A549 (cell line): Measurements from ENCODE around the gene ADGRG1. TPM values are rescaled to one million over a fixed set of nuclear protein-coding genes. Genes with fewer than 3 reads are reported as not detected.

Experiments used
- ATAC-seq, 2 experiments: fragments of 200-7000 bp in 1 of 2; fragments of >200 bp in 1 of 2; cut with Nextera tagmentation in 1 of 2; cut with Tn5 transposase in 1 of 2; 3 replicates each; pipeline versions ENCODE4 v1.8.0 to v1.9.1; 2018 to 2020; ENCODE audit warnings: mild to moderate bottlenecking in 1 of 2, moderate library complexity in 1 of 2
- CTCF ChIA-PET: fragments of 300-600 bp; sonication (Branson Sonifier 250); formaldehyde crosslinking; extraction: SDS; loops from one replicate; lab custom pipeline; 2021; ENCODE audit warnings: antibody characterized with exemption, inconsistent platforms; lab: Yijun Ruan, JAX
- POLR2A ChIA-PET: fragments of 350-600 bp; formaldehyde crosslinking; extraction: SDS; loops from one replicate; lab custom pipeline; 2021; ENCODE audit warnings: antibody characterized with exemption, inconsistent platforms; lab: Yijun Ruan, JAX
- DNase-seq, 2 experiments: peaks; one replicate each; pipeline versions ENCODE4 v3.0.0 to v3.0.0-alpha.2; 2011 to 2016; ENCODE audit warnings: low read depth in 1 of 2, low spot score in 1 of 2
- FAIRE-seq: peaks from 2 replicates; lab custom pipeline; 2011; peaks lifted over from hg19 to GRCh38; lab: Jason Lieb, UNC
- H3K27ac ChIP-seq, 2 experiments: fragments of >200 bp; sonication (Bioruptor Twin); formaldehyde crosslinking; 3 replicates each; pipeline ENCODE4 v1.5.1; 2016 to 2017
- H3K4me1 ChIP-seq: fragments of >200 bp; sonication (Bioruptor Twin); formaldehyde crosslinking; 3 replicates; pipeline ENCODE4 v1.6.1; 2016
- H3K4me2 ChIP-seq: fragments of >200 bp; sonication (Bioruptor Twin); formaldehyde crosslinking; 3 replicates; pipeline ENCODE4 v1.6.1; 2016
- H3K4me3 ChIP-seq: fragments of >200 bp; sonication (Bioruptor Twin); formaldehyde crosslinking; 3 replicates; pipeline ENCODE4 v1.5.1; 2016
- H3K9me3 ChIP-seq: fragments of >200 bp; sonication (Bioruptor Twin); formaldehyde crosslinking; 3 replicates; pipeline ENCODE4 v1.6.1; 2016
- HEYL ChIP-seq: fragments of 250-450 bp; sonication (Bioruptor Pico); IDR thresholded peaks from 2 replicates; pipeline ENCODE4 v1.8.0; 2021; ENCODE audit warnings: mild to moderate bottlenecking, moderate library complexity
- HOXB13 ChIP-seq: fragments of 250-450 bp; sonication (Bioruptor Pico); IDR thresholded peaks from 2 replicates; pipeline ENCODE4 v1.5.0; 2020; ENCODE audit warnings: low read depth, mild to moderate bottlenecking, moderate library complexity
- KDM1A ChIP-seq: fragments of 200-600 bp; sonication (generic); IDR thresholded peaks from 2 replicates; pipeline ENCODE4 v1.6.1; 2016; ENCODE audit warnings: low read depth, mild to moderate bottlenecking
- MAZ ChIP-seq: fragments of 150-350 bp; IDR thresholded peaks from 2 replicates; pipeline ENCODE4 v1.6.1; 2014; ENCODE audit warnings: antibody characterized with exemption, low read depth, low read length, borderline replicate concordance
- NR3C1 ChIP-seq: fragments of >200 bp; sonication (Bioruptor Twin); formaldehyde crosslinking; IDR thresholded peaks from 3 replicates; pipeline ENCODE4 v1.6.1; 2017
- PHF8 ChIP-seq: fragments of 200-600 bp; sonication (generic); IDR thresholded peaks from 2 replicates; pipeline ENCODE4 v1.6.1; 2016; ENCODE audit warnings: low read depth, mild to moderate bottlenecking, antibody characterized with exemption, moderate library complexity, borderline replicate concordance
- RAD21 ChIP-seq, 2 experiments: fragments of >200 bp in 1 of 2; sonication (Bioruptor Twin) in 1 of 2; formaldehyde crosslinking in 1 of 2; IDR thresholded peaks in 1 of 2; conservative IDR thresholded peaks in 1 of 2; 2 replicates in 1 of 2; 3 replicates in 1 of 2; pipeline ENCODE4 v1.6.1; 2012 to 2018; ENCODE audit warnings: inconsistent platforms in 1 of 2
- RARB ChIP-seq: fragments of 250-450 bp; sonication (Bioruptor Pico); IDR thresholded peaks from 2 replicates; pipeline ENCODE4 v1.8.0; 2021; ENCODE audit warnings: mild to moderate bottlenecking, moderate library complexity
- RFX5 ChIP-seq: fragments of 450-650 bp; IDR thresholded peaks from 2 replicates; pipeline ENCODE4 v1.7.1; 2014; ENCODE audit warnings: antibody characterized with exemption, mild to moderate bottlenecking, moderate library complexity
- SREBF2 ChIP-seq: fragments of 450-650 bp; IDR thresholded peaks from 2 replicates; pipeline ENCODE4 v1.6.1; 2014; ENCODE audit warnings: mild to moderate bottlenecking, moderate library complexity
- ZSCAN20 ChIP-seq: fragments of 250-450 bp; sonication (Bioruptor Pico); IDR thresholded peaks from 2 replicates; pipeline ENCODE4 v1.8.0; 2022; ENCODE audit warnings: mild to moderate bottlenecking, moderate library complexity
- WGBS: methylation state at CpG from one replicate; pipeline ENCODE4 v1.1.6; 2017; ENCODE audit errors: missing lambda C conversion rate; 5-methylcytosine and 5-hydroxymethylcytosine counted together
- polyA plus RNA-seq, 4 experiments: library from polyadenylated mRNA; depleted of rRNA in 3 of 4; stranded (reverse); fragments of >200 nt; fragmentation: RNase III in 1 of 4; extraction: RNeasy Plus Mini Kit Qiagen cat#74134 plus additional on column Dnase treatment in 1 of 4; gene quantifications; 2 replicates in 3 of 4; 3 replicates in 1 of 4; pipeline ENCODE4 v1.2.3, GENCODE V29; 2011 to 2017
- TF ChIP-seq, protein P1 (sequence below): IDR thresholded peaks from 2 replicates; pipeline ENCODE4 v1.6.1; 2012
- TF ChIP-seq, protein P2 (sequence below): IDR thresholded peaks from 2 replicates; pipeline ENCODE4 v1.6.1; 2012
- TF ChIP-seq, protein P3 (sequence below): fragments of >200 bp; sonication (Bioruptor Twin); formaldehyde crosslinking; IDR thresholded peaks from 3 replicates; pipeline ENCODE4 v1.5.1; 2016
- TF ChIP-seq, protein P4 (sequence below): IDR thresholded peaks from 2 replicates; pipeline ENCODE4 v1.6.1; 2012; ENCODE audit warnings: low read depth, borderline replicate concordance

The ADGRG1 gene
- polyA plus RNA-seq, 2 of the 4 experiments (the other 2 are of a cell fraction) = 28.3 to 142 TPM

DNA sequence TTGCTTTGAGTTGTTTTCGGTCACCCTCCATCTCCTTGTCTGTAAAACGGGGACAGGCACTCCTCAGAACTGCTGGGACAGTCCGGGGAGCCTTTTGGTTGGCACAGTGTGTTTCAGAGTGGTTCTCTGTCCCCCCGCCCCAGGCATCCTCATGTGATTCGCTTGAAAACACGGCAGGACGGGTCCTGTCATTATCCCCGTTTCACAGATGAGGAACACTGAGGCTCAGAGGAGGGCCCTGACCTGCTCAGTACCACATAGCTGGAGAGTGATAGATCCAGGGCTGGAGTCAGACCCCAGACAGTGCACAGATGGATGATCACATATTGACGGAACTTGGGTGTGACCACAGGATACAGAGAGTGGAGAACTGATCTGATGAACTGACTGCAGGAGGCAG, 13.5 kb upstream of the ADGRG1 start:
- Histone ChIP-seq H3K4me1 (peaks cover 57% of the 10 kb centered on the region), H3K4me2 (no peak overlapping the region), H3K27ac (peak overlapping the region; percentile 25 to 98; a peak in 4 of 6 replicates), H3K9me3 (no peaks in the 10 kb centered on the region), H3K4me3 (no peak overlapping the region)
- 86% methylated on average over 7 of the region's 9 CpGs for WGBS
- ATAC-seq = no peak
- TF ChIP-seq NR3C1 = no peak
- no peak for TF ChIP-seq MAZ
- no peak for TF ChIP-seq RARB (CRISPR knock-in tag)
- TF ChIP-seq, protein P1, sequence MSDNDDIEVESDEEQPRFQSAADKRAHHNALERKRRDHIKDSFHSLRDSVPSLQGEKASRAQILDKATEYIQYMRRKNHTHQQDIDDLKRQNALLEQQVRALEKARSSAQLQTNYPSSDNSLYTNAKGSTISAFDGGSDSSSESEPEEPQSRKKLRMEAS = no peak
- no peak for TF ChIP-seq RAD21 (conservative IDR thresholded peaks at IDR 0.05 in 1 of 2, IDR thresholded peaks at IDR 0.05 in 1 of 2)
- TF ChIP-seq, protein P2, sequence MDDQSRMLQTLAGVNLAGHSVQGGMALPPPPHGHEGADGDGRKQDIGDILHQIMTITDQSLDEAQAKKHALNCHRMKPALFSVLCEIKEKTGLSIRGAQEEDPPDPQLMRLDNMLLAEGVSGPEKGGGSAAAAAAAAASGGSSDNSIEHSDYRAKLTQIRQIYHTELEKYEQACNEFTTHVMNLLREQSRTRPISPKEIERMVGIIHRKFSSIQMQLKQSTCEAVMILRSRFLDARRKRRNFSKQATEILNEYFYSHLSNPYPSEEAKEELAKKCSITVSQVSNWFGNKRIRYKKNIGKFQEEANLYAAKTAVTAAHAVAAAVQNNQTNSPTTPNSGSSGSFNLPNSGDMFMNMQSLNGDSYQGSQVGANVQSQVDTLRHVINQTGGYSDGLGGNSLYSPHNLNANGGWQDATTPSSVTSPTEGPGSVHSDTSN = no peak
- TF ChIP-seq, protein P3, sequence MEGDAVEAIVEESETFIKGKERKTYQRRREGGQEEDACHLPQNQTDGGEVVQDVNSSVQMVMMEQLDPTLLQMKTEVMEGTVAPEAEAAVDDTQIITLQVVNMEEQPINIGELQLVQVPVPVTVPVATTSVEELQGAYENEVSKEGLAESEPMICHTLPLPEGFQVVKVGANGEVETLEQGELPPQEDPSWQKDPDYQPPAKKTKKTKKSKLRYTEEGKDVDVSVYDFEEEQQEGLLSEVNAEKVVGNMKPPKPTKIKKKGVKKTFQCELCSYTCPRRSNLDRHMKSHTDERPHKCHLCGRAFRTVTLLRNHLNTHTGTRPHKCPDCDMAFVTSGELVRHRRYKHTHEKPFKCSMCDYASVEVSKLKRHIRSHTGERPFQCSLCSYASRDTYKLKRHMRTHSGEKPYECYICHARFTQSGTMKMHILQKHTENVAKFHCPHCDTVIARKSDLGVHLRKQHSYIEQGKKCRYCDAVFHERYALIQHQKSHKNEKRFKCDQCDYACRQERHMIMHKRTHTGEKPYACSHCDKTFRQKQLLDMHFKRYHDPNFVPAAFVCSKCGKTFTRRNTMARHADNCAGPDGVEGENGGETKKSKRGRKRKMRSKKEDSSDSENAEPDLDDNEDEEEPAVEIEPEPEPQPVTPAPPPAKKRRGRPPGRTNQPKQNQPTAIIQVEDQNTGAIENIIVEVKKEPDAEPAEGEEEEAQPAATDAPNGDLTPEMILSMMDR = no peak
- DNase-seq = no peak
- CTCF ChIA-PET = interaction anchor here (1.1 to 12.2 kb wide), 4 partner anchors 9 to 33 kb away, joined by 3 to 100 read pairs (median 44); no protein-coding TSS in a partner anchor
- no peak for FAIRE-seq
- POLR2A ChIA-PET = no interaction called here

DNA sequence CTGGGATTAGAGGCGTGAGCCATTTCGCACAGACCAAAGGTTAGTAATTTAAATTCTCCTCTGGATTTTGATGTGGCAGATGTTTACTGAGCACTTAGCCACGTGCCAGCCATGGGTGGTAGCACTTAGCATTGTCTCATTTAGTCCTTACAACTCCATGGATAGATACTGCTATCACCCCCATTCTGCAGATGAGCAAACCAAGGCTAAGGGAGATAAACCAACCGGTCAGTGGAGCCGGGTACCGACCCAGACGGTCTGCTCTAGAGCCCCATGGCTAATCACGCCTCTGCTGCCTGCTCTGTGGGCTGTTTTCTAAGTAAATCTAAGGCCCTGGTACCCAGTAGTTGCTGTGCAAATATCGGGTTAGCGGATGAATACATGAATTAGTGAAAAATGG, 12.6 kb upstream of the ADGRG1 start:
- POLR2A ChIA-PET = no interaction called here
- TF ChIP-seq KDM1A = 0 out of 2 replicates have a peak, but pooled peaks have one; percentile 32
- TF ChIP-seq RFX5 = no peak
- Histone ChIP-seq H3K4me2 (no peak overlapping the region), H3K4me1 (peaks cover 57% of the 10 kb centered on the region), H3K27ac (peak overlapping the region; percentile 25 to 98; a peak in 3 of 6 replicates), H3K4me3 (no peak overlapping the region), H3K9me3 (no peaks in the 10 kb centered on the region)
- 87% methylated on average over 10 of the region's 10 CpGs for WGBS
- no peak for FAIRE-seq
- ATAC-seq = no peak
- CTCF ChIA-PET = interaction anchor here (1.1 to 12.2 kb wide), 4 partner anchors 15 to 40 kb away, joined by 3 to 100 read pairs (median 40); no protein-coding TSS in a partner anchor
- DNase-seq = no peak

DNA sequence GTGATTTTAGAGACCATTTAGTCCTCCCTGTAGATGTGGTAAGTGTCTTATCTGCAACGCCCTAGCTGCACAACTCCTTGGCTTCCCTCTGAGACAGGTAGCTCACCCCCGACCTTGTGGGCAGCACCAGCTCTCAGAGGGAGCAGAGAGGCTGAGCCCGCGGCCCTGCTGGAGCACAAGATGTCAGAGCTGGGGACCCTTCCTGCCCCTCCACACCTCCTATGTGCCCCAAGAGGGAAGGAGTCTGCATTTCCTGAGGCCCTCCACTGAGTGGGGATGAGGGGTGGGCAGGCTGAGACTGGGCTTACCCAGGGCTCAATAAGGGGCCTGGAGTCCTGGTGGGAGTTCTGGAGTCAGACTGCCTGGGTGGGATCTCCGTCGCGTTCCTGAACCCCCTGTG, 12.2 kb upstream of the ADGRG1 start:
- no peak overlapping the region for H3K4me2 ChIP-seq
- CTCF ChIA-PET = interaction anchor here (1.0 to 12.2 kb wide), 6 partner anchors 11 to 40 kb away, joined by 3 to 100 read pairs (median 10); partner anchors contain the start of gene ADGRG1
- H3K9me3 ChIP-seq = no peaks in the 10 kb centered on the region
- POLR2A ChIA-PET = no interaction called here
- TF ChIP-seq HEYL (CRISPR knock-in tag) (no peak), SREBF2 (no peak), ZSCAN20 (CRISPR knock-in tag) (no peak), HOXB13 (CRISPR knock-in tag) (no peak), NR3C1 (no peak), PHF8 (no peak)
- TF ChIP-seq, protein P4, sequence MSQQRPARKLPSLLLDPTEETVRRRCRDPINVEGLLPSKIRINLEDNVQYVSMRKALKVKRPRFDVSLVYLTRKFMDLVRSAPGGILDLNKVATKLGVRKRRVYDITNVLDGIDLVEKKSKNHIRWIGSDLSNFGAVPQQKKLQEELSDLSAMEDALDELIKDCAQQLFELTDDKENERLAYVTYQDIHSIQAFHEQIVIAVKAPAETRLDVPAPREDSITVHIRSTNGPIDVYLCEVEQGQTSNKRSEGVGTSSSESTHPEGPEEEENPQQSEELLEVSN = no peak
- TF ChIP-seq, all 56 proteins: peak for 0
- H3K4me3 ChIP-seq = no peak overlapping the region
- no peak for FAIRE-seq
- peaks cover 57% of the 10 kb centered on the region for H3K4me1 ChIP-seq
- 92% methylated on average over 7 of the region's 7 CpGs for WGBS
- DNase-seq = no peak
- peak overlapping the region; percentile 25 to 98; a peak in 2 of 6 replicates for H3K27ac ChIP-seq
- no peak for ATAC-seq
